Activated T-helper 17 cell treated with anti-CD3 and anti-CD28 coated beads, Interleukin-2, amount 50 U/mL, for 72 hours (primary cell): ENCODE data around the gene HS6ST1. TPM values are rescaled to one million over a fixed set of nuclear protein-coding genes. Genes with fewer than 3 reads are reported as not detected.
A peak's percentile ranks its signal among the peaks of the same experiment; 100 is the strongest.

ENCODE experiments used
- ATAC-seq: fragments of 150-1000 bp; cut with Tn5 transposase; replicated peaks from 2 replicates; pipeline ENCODE4 v1.10.0; 2021; ENCODE audit warnings: mild to moderate bottlenecking, moderate library complexity
- H3K27ac Mint-ChIP-seq: one replicate; pipeline ENCODE4 v1.8.0; 2022; ENCODE audit warnings: mixed read lengths
- H3K27me3 Mint-ChIP-seq: one replicate; pipeline ENCODE4 v1.8.0; 2022; ENCODE audit warnings: mixed read lengths
- H3K36me3 Mint-ChIP-seq: one replicate; pipeline ENCODE4 v1.8.0; 2022; ENCODE audit warnings: low read depth, mild to moderate bottlenecking, mixed read lengths
- H3K4me1 Mint-ChIP-seq: one replicate; pipeline ENCODE4 v1.8.0; 2022; ENCODE audit warnings: mixed read lengths
- H3K4me3 Mint-ChIP-seq: one replicate; pipeline ENCODE4 v1.8.0; 2022; ENCODE audit warnings: mild to moderate bottlenecking, mixed read lengths
- H3K9me3 Mint-ChIP-seq: one replicate; pipeline ENCODE4 v1.8.0; 2022; ENCODE audit warnings: mixed read lengths
- total RNA-seq, 2 donors: library from RNA; stranded (reverse); gene quantifications; one replicate each; pipeline ENCODE4 v1.2.3, GENCODE V29; 2022

The HS6ST1 gene
- total RNA-seq, 2 donors from 2014 or later = 3.8 to 7.8 TPM

DNA sequence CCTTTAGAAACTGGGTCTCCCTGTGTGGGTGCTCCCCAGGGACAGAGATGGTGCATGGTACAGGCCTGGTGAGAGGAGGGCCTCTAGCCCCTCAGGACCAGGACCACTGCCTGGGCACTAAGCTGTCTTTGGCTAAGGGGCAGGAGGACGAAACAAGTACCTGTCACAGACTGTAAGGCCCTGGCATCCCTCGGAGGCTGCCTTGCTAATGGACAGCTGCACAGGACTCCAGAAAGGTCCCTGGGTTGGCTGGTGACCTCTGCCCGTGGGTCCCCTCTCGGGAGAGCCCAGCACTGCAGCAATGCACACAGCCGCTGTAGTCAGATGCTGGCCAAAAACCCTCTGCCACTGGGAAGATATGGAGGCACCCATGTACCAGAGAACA lies 14.3 kb downstream of the HS6ST1 start:
- H3K27ac Mint-ChIP-seq = no peak overlapping the region
- H3K4me3 Mint-ChIP-seq = no peak overlapping the region
- no peaks in the 10 kb centered on the region for H3K9me3 Mint-ChIP-seq

DNA sequence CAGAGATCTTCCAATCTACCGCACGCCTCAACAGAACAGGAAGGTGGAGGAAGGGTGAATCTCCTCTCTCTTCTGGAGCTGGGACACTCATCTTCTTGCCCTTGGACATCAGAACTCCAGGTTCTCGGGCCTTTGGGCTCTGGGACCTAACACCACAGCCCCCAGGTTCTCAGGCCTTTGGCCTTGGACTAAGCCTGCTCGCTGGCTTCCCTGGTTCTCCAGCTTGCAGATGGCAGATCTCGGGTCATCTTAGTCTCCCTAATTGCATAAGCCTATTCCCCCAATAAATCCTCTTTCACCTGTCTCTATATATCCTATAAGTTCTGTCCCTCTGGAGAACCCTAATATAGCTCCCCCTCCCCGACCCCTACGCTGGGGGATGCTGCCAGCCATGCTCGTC lies 14.8 kb downstream of the HS6ST1 start:
- Mint-ChIP-seq H3K27me3 (no peaks in the 10 kb centered on the region), H3K4me3 (no peak overlapping the region), H3K9me3 (no peaks in the 10 kb centered on the region), H3K4me1 (peaks cover 7% of the 10 kb centered on the region), H3K36me3 (no peaks in the 10 kb centered on the region), H3K27ac (no peak overlapping the region)
- no peak for ATAC-seq

More for the DNA sequence above, 14.3 kb downstream of the HS6ST1 start:
- H3K4me1 Mint-ChIP-seq = peaks cover 7% of the 10 kb centered on the region
- H3K27me3 Mint-ChIP-seq = no peaks in the 10 kb centered on the region
- no peak for ATAC-seq
- H3K36me3 Mint-ChIP-seq = no peaks in the 10 kb centered on the region

GRCh38 chr2:128303095-128303791 lies 15.4 kb downstream of the HS6ST1 start:
- Mint-ChIP-seq H3K9me3 (peaks cover 4% of the 10 kb centered on the region), H3K27me3 (no peaks in the 10 kb centered on the region), H3K4me1 (peaks cover 7% of the 10 kb centered on the region), H3K27ac (no peak overlapping the region), H3K36me3 (no peaks in the 10 kb centered on the region), H3K4me3 (no peak overlapping the region)
- no peak for ATAC-seq

GRCh38 chr2:128302744-128303067 lies 16.0 kb downstream of the HS6ST1 start:
- Mint-ChIP-seq H3K36me3 (no peaks in the 10 kb centered on the region), H3K4me3 (no peak overlapping the region), H3K27ac (peak overlapping the region; percentile 43), H3K27me3 (no peaks in the 10 kb centered on the region), H3K9me3 (peaks cover 4% of the 10 kb centered on the region), H3K4me1 (peaks cover 7% of the 10 kb centered on the region)
- no peak for ATAC-seq

- Mint-ChIP-seq H3K4me3 (no peak overlapping the region), H3K27ac (peak overlapping the region; percentile 43), H3K27me3 (no peaks in the 10 kb centered on the region), H3K9me3 (peaks cover 4% of the 10 kb centered on the region), H3K4me1 (peaks cover 7% of the 10 kb centered on the region), H3K36me3 (no peaks in the 10 kb centered on the region)
- ATAC-seq = no peak
These were observed 16.5 kb downstream of the HS6ST1 start for GRCh38 chr2:128302011-128302743.

GRCh38 chr2:128301501-128301966 lies 17.1 kb downstream of the HS6ST1 start:
- ATAC-seq = no peak
- Mint-ChIP-seq H3K27ac (no peak overlapping the region), H3K36me3 (no peaks in the 10 kb centered on the region), H3K4me3 (no peak overlapping the region), H3K4me1 (peaks cover 7% of the 10 kb centered on the region), H3K9me3 (peaks cover 4% of the 10 kb centered on the region), H3K27me3 (no peaks in the 10 kb centered on the region)

DNA sequence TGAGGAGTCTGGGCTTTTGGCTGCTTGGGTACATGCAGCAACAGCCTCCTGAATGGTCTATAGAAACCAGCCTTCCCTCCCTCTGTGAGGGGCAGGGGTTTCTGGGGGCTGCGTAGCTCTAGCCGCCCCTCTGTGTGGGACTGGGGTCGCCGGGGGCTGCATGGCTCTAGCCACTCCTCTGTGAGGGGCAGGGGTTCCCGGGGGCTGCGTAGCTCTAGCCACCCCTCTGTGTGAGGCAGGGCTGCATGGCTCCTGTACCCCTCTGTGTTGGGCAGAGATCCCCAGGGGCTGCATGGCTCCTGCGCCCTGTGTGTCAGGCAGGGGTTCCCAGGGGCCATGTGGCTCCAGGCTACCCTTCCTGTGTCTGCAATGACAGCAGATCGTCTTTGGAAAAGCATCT lies 17.6 kb downstream of the HS6ST1 start:
- Mint-ChIP-seq H3K27ac (no peak overlapping the region), H3K27me3 (no peaks in the 10 kb centered on the region), H3K4me3 (no peak overlapping the region), H3K9me3 (peaks cover 4% of the 10 kb centered on the region), H3K36me3 (no peaks in the 10 kb centered on the region), H3K4me1 (peaks cover 7% of the 10 kb centered on the region)
- ATAC-seq = no peak

DNA sequence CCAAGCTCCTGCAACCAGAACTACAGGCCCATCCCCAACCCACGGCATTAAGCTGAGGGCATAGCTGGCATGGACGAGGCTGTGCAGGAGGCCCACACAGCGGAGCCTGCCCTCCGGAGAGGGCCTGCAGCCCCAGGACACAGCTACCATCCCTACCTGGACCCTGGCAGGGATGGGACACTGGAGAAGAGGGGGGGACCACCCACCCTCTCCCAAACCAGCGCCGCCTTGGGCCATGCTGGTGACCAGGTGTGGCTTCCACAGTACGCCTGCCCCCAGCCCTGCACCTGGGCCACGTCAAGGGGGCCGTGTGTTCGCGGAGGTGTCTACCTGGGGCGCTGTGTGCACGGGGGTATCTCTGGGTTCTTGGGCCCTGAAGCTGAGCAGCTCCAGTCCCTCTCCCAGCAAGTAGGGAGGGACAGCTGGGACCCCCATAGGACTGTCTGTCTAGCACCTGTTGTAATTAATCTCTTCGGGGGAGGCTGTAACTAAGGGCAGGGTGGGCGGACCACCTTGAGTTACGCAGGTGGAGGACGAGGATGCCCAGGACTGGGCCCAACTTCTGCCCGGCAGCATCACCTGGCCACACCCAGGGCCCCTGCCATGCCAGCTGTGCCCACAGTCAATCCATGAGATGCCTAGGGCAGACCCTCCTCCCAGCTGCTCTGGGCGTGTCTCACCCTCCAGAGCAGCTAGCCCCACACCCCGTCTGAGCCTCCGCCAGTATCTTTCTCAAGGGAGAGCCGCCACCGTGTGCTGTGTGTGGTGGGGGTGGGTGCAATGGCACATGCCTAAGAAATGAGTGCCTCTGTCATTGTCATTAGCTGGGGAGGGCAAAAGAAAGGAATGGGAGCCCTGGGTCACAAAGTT lies 18.3 kb downstream of the HS6ST1 start:
- no peak overlapping the region for H3K4me3 Mint-ChIP-seq
- H3K4me1 Mint-ChIP-seq = peaks cover 7% of the 10 kb centered on the region
- peaks cover 4% of the 10 kb centered on the region for H3K9me3 Mint-ChIP-seq
- no peak for ATAC-seq
- H3K36me3 Mint-ChIP-seq = no peaks in the 10 kb centered on the region
- H3K27ac Mint-ChIP-seq = no peak overlapping the region
- H3K27me3 Mint-ChIP-seq = no peaks in the 10 kb centered on the region

- no peak overlapping the region for H3K4me3 Mint-ChIP-seq
- peaks cover 7% of the 10 kb centered on the region for H3K4me1 Mint-ChIP-seq
- no peak for ATAC-seq
- peaks cover 4% of the 10 kb centered on the region for H3K9me3 Mint-ChIP-seq
- H3K27ac Mint-ChIP-seq = no peak overlapping the region
- H3K27me3 Mint-ChIP-seq = no peaks in the 10 kb centered on the region
- H3K36me3 Mint-ChIP-seq = no peaks in the 10 kb centered on the region
These were observed 19.0 kb downstream of the HS6ST1 start for GRCh38 chr2:128299628-128300027.

DNA sequence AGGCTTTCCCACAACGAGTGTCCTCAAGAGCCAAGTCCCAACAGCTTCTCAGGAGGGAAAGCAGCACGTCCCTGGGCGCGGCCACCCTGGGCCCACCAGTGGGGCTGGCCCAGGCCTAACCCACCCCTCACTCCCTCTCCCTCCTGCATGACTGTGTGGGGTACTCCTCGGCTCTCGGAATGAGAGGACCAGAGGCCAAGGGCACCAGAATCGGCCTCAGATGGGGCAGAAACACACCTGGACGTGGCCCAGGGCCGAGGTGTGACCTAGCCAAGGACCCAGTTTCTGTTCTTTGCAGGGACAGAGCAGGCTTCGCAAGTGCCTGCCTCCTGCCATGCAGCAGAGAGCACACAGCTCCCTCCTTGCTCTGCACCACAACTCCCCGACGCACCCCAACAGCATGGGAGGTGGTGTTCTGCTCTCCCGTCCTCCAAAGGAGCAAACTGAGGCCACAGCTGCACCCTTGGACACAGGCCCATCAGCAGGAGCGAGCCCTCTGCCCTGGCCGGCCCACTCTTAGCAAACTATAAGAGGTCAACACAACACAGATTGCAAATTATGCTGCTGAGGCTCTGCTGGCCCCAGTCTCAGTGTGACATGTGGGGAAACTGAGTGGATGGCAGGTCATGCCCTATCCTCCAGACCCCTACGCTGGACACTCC lies 19.7 kb downstream of the HS6ST1 start:
- Mint-ChIP-seq H3K27ac (no peak overlapping the region), H3K4me1 (peaks cover 7% of the 10 kb centered on the region), H3K9me3 (peaks cover 4% of the 10 kb centered on the region), H3K27me3 (no peaks in the 10 kb centered on the region), H3K4me3 (no peak overlapping the region), H3K36me3 (no peaks in the 10 kb centered on the region)
- no peak for ATAC-seq

DNA sequence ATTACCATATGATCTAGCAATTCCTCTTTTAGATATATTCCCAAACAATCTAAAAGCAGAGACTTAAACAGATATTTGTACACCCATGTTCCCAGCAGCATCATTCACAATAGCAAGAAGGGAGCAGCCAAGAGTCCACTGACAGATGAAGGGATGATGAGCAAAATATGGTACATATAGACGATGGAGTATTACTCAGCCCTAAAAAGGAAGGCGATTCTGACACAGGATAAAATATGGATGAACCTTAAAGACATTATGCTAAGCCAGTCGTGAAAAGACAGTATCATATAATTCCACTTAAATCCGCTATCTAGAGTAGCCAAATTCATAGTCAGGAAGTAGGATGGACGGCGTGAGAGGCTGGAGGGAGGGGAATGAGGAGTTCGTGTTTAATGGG lies 20.4 kb downstream of the HS6ST1 start:
- no peaks in the 10 kb centered on the region for H3K36me3 Mint-ChIP-seq
- peaks cover 7% of the 10 kb centered on the region for H3K4me1 Mint-ChIP-seq
- no peaks in the 10 kb centered on the region for H3K27me3 Mint-ChIP-seq
- no peak for ATAC-seq
- H3K9me3 Mint-ChIP-seq = peaks cover 4% of the 10 kb centered on the region
- H3K4me3 Mint-ChIP-seq = no peak overlapping the region
- H3K27ac Mint-ChIP-seq = no peak overlapping the region

- ATAC-seq = no peak
- Mint-ChIP-seq H3K27ac (no peak overlapping the region), H3K9me3 (peaks cover 4% of the 10 kb centered on the region), H3K4me3 (no peak overlapping the region), H3K27me3 (no peaks in the 10 kb centered on the region), H3K4me1 (no peaks in the 10 kb centered on the region), H3K36me3 (no peaks in the 10 kb centered on the region)
These were observed 24.7 kb downstream of the HS6ST1 start for GRCh38 chr2:128293870-128294455.

DNA sequence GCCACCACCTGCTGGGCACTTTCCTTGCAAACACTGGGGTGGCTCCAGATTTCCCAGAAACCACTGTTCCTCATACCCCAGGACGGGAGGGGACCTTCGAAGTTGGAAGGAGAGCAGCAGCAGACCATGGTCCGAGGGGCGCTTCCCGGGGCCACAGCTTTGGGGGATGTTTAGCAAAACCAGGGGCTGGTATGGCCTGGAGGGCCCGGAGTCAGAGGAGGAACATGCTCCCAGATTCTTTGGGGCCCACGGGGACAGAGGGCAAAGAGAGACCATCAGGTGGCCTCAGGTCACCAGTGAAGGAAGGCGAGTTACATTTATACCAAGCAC lies 25.3 kb downstream of the HS6ST1 start:
- Mint-ChIP-seq H3K27me3 (no peaks in the 10 kb centered on the region), H3K4me3 (no peak overlapping the region), H3K9me3 (peaks cover 2% of the 10 kb centered on the region), H3K27ac (no peak overlapping the region), H3K36me3 (no peaks in the 10 kb centered on the region), H3K4me1 (no peaks in the 10 kb centered on the region)
- ATAC-seq = no peak
